PC-9 (cell line): ENCODE measurements around the gene CNIH2. TPM values are rescaled to one million over a fixed set of nuclear protein-coding genes. Genes with fewer than 3 reads are reported as not detected.

Experiments
- BruUV-seq: library from RNA; stranded (reverse); fragments of 400-500 nt; replicated peaks from 2 replicates; lab custom pipeline; 2021; lab: Mats Ljungman, UMichigan
- CTCF ChIA-PET: fragments of 300-600 bp; sonication (Branson Sonifier 250); formaldehyde crosslinking; loops from one replicate; lab custom pipeline; 2022; ENCODE audit warnings: antibody characterized with exemption; lab: Charles Lee
- POLR2A ChIA-PET: fragments of 300-600 bp; sonication (Branson Sonifier 250); formaldehyde crosslinking; loops from one replicate; lab custom pipeline; 2022; ENCODE audit warnings: antibody characterized with exemption; ENCODE audit not compliant: unreplicated experiment; lab: Charles Lee
- DNase-seq, 2 experiments: peaks; one replicate each; pipeline versions ENCODE4 v3.0.0 to v3.0.0-alpha.2; 2015 to 2022; ENCODE audit warnings: mixed read lengths in 1 of 2
- H2AFZ ChIP-seq: fragments of 200-600 bp; sonication (generic); 2 replicates; pipeline ENCODE4 v1.8.1; 2017; ENCODE audit warnings: antibody characterized with exemption
- H3F3A ChIP-seq: fragments of 200-600 bp; sonication (generic); 2 replicates; pipeline ENCODE4 v1.8.1; 2017; ENCODE audit warnings: antibody characterized with exemption, mild to moderate bottlenecking, low read depth; ENCODE audit not compliant: insufficient read depth
- H3K27ac ChIP-seq: fragments of 200-600 bp; sonication (generic); 2 replicates; pipeline ENCODE4 v1.6.1; 2016; ENCODE audit warnings: mixed run types
- H3K27me3 ChIP-seq: fragments of 200-600 bp; sonication (generic); 2 replicates; pipeline ENCODE4 v1.6.1; 2016; ENCODE audit warnings: low read depth, mixed run types; ENCODE audit not compliant: insufficient read depth
- H3K36me3 ChIP-seq: fragments of 200-600 bp; sonication (generic); 2 replicates; pipeline ENCODE4 v1.6.1; 2016; ENCODE audit warnings: low read depth, mixed run types
- H3K4me1 ChIP-seq: fragments of 200-600 bp; sonication (generic); replicated peaks from 2 replicates; pipeline ENCODE4 v1.6.1; 2016; ENCODE audit warnings: mixed run types; ENCODE audit not compliant: insufficient read depth
- H3K4me2 ChIP-seq: fragments of 200-600 bp; sonication (generic); 2 replicates; pipeline ENCODE4 v1.6.1; 2017; ENCODE audit warnings: mixed run types
- H3K4me3 ChIP-seq: fragments of 200-600 bp; sonication (generic); 2 replicates; pipeline ENCODE4 v1.6.1; 2016; ENCODE audit warnings: mixed run types
- H3K79me2 ChIP-seq: fragments of 200-600 bp; sonication (generic); 2 replicates; pipeline ENCODE4 v1.6.1; 2017; ENCODE audit warnings: low read depth, mixed run types
- H3K9me2 ChIP-seq: fragments of 200-600 bp; sonication (generic); 2 replicates; pipeline ENCODE4 v1.8.1; 2017; ENCODE audit warnings: mild to moderate bottlenecking; ENCODE audit not compliant: insufficient read depth
- H3K9me3 ChIP-seq: fragments of 200-600 bp; sonication (generic); 2 replicates; pipeline ENCODE4 v1.8.1; 2016; ENCODE audit warnings: low read depth; ENCODE audit not compliant: insufficient read depth
- H4K20me1 ChIP-seq: fragments of 200-600 bp; sonication (generic); 2 replicates; pipeline ENCODE4 v1.8.1; 2017; ENCODE audit not compliant: insufficient read depth
- CTCF ChIP-seq: fragments of 200-600 bp; sonication (generic); conservative IDR thresholded peaks from 2 replicates; pipeline ENCODE4 v1.6.1; 2017; ENCODE audit warnings: mixed run types, antibody characterized with exemption, mild to moderate bottlenecking, moderate library complexity
- EZH2 ChIP-seq: fragments of 200-600 bp; sonication (generic); IDR thresholded peaks from 2 replicates; pipeline ENCODE4 v1.8.0; 2017; ENCODE audit warnings: antibody characterized with exemption, low read depth
- intact Hi-C: fragments of 100-400 bp; cut with micrococcal nuclease; formaldehyde crosslinking; loops from one replicate; pipeline ENCODE4 v1.10.0; 2022; ENCODE audit not compliant: unreplicated experiment
- total RNA-seq: library from RNA; stranded (reverse); gene quantifications from 2 replicates; pipeline ENCODE4 v1.2.3, GENCODE V29; 2021

Gene CNIH2
- total RNA-seq, 1 experiment from 2014 or later = 6.8 TPM

- Histone ChIP-seq H3K27me3 (no peaks in the 10 kb centered on the region), H3K79me2 (no peaks in the 10 kb centered on the region), H3K4me3 (no peak overlapping the region), H4K20me1 (no peaks in the 10 kb centered on the region), H3K4me1 (no peaks in the 10 kb centered on the region), H3K9me2 (no peaks in the 10 kb centered on the region), H3K36me3 (no peaks in the 10 kb centered on the region), H2AFZ (no peak overlapping the region), H3K9me3 (no peaks in the 10 kb centered on the region), H3K27ac (no peak overlapping the region), H3K4me2 (no peak overlapping the region), H3F3A (no peaks in the 10 kb centered on the region; the same call in 1 of the 2 replicates)
- BruUV-seq = no TSS peak
- TF ChIP-seq CTCF = no peak
- TF ChIP-seq EZH2 = no peak
- ChIA-PET POLR2A (no interaction called here), CTCF (interaction anchor here (0.6 to 0.7 kb wide), 3 partner anchors 84 to 487 kb away, joined by 3 to 4 read pairs (median 4); no protein-coding TSS in a partner anchor)
- DNase-seq = no peak
- intact Hi-C loops = no loop called here
Observed at GRCh38 chr11:66247295-66247694, 30.7 kb upstream of the CNIH2 start.

GRCh38 chr11:66247801-66248200 is 30.2 kb upstream of the CNIH2 start:
- Histone ChIP-seq H4K20me1 (no peaks in the 10 kb centered on the region), H3K27ac (no peak overlapping the region), H3K4me1 (no peaks in the 10 kb centered on the region), H2AFZ (no peak overlapping the region), H3K36me3 (no peaks in the 10 kb centered on the region), H3K9me3 (no peaks in the 10 kb centered on the region), H3K79me2 (no peaks in the 10 kb centered on the region), H3K27me3 (no peaks in the 10 kb centered on the region), H3K4me2 (no peak overlapping the region), H3F3A (no peaks in the 10 kb centered on the region; the same call in 1 of the 2 replicates), H3K9me2 (no peaks in the 10 kb centered on the region), H3K4me3 (no peak overlapping the region)
- POLR2A ChIA-PET = no interaction called here
- intact Hi-C loops = no loop called here
- CTCF ChIA-PET = interaction anchor here (0.6 kb wide), 2 partner anchors 85 to 486 kb away, joined by 3 to 4 read pairs; no protein-coding TSS in a partner anchor
- no peak for DNase-seq
- no peak for TF ChIP-seq CTCF
- no peak for TF ChIP-seq EZH2
- no TSS peak for BruUV-seq

- H3F3A ChIP-seq = no peaks in the 10 kb centered on the region; the same call in 1 of the 2 replicates
- no peaks in the 10 kb centered on the region for H3K9me2 ChIP-seq
- intact Hi-C loops = no loop called here
- TF ChIP-seq EZH2 (no peak), CTCF (no peak)
- ChIA-PET CTCF (no interaction called here), POLR2A (no interaction called here)
- no peaks in the 10 kb centered on the region for H3K79me2 ChIP-seq
- no peaks in the 10 kb centered on the region for H3K9me3 ChIP-seq
- H3K27me3 ChIP-seq = no peaks in the 10 kb centered on the region
- no peak overlapping the region for H3K4me3 ChIP-seq
- H3K4me1 ChIP-seq = no peaks in the 10 kb centered on the region
- H4K20me1 ChIP-seq = no peaks in the 10 kb centered on the region
- H2AFZ ChIP-seq = no peak overlapping the region
- H3K4me2 ChIP-seq = no peak overlapping the region
- H3K27ac ChIP-seq = no peak overlapping the region
- no peak for DNase-seq
- H3K36me3 ChIP-seq = no peaks in the 10 kb centered on the region
- BruUV-seq = no TSS peak
Observed at GRCh38 chr11:66248903-66249302, 29.1 kb upstream of the CNIH2 start.
